Neural progenitor cell (in vitro differentiated cells): Measurements from ENCODE around the gene EZH1.

Experiments
- EZH2 ChIP-seq: fragments of 200-600 bp; sonication (generic); IDR thresholded peaks from 2 replicates; pipeline ENCODE4 v1.6.1; 2017; ENCODE audit warnings: antibody characterized with exemption, mild to moderate bottlenecking, moderate library complexity
- EZH2phosphoT487 ChIP-seq: fragments of 200-600 bp; sonication (generic); IDR thresholded peaks from 2 replicates; pipeline ENCODE4 v1.6.1; 2017; ENCODE audit warnings: antibody characterized with exemption
- TF ChIP-seq, protein P1 (sequence below): fragments of 200-600 bp; sonication (generic); IDR thresholded peaks from 2 replicates; pipeline ENCODE4 v1.5.1; 2017; ENCODE audit warnings: antibody characterized with exemption, mild to moderate bottlenecking

DNA sequence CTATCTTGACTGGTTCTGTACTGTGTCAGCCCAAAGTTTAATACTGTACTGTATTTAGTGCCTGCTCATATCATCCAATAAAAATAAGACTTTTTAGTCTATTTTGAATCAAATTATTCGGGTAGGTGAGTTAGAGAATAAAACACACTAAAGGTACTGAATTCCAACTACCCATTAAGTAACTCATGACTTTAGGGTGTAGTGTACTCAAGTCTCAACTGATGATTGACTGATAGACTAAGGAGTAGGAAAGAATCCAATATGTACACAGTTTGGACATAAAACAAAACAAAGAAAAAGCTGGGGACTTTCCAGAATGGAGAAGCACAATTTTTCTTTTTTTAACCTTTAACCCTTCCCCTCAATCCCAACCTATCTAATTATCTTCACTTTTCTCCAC is 4.1 kb downstream of the EZH1 start:
- TF ChIP-seq, protein P1, sequence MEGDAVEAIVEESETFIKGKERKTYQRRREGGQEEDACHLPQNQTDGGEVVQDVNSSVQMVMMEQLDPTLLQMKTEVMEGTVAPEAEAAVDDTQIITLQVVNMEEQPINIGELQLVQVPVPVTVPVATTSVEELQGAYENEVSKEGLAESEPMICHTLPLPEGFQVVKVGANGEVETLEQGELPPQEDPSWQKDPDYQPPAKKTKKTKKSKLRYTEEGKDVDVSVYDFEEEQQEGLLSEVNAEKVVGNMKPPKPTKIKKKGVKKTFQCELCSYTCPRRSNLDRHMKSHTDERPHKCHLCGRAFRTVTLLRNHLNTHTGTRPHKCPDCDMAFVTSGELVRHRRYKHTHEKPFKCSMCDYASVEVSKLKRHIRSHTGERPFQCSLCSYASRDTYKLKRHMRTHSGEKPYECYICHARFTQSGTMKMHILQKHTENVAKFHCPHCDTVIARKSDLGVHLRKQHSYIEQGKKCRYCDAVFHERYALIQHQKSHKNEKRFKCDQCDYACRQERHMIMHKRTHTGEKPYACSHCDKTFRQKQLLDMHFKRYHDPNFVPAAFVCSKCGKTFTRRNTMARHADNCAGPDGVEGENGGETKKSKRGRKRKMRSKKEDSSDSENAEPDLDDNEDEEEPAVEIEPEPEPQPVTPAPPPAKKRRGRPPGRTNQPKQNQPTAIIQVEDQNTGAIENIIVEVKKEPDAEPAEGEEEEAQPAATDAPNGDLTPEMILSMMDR: no peak
- TF ChIP-seq EZH2: no peak
- TF ChIP-seq EZH2phosphoT487: no peak
